Myocyte (in vitro differentiated cells): ENCODE results near the gene RAB10. TPM values are rescaled to one million over a fixed set of nuclear protein-coding genes. Genes with fewer than 3 reads are reported as not detected.

Experiments
- DNase-seq: peaks from one replicate; pipeline ENCODE4 v3.0.0-alpha.2; 2012; ENCODE audit warnings: low read depth
- total RNA-seq: library from RNA; depleted of rRNA; stranded (reverse); fragments of >200 nt; gene quantifications from 2 replicates; pipeline ENCODE4 v1.2.3, GENCODE V29; 2014

Gene RAB10
- total RNA-seq, 1 donor from 2014 or later, result 157 TPM

- DNase-seq, result no peak
Measured at GRCh38 chr2:26177122-26177521, 143.2 kb downstream of the RAB10 start.

- DNase-seq, result no peak
Measured at GRCh38 chr2:26178246-26178645, 144.4 kb downstream of the RAB10 start.

- DNase-seq, result peak; percentile 24
Measured at GRCh38 chr2:26178746-26179436, 145.0 kb downstream of the RAB10 start.

- no peak for DNase-seq
Measured at GRCh38 chr2:26179446-26179913, 145.6 kb downstream of the RAB10 start.

- no peak for DNase-seq
Measured at GRCh38 chr2:26182441-26182840, 148.6 kb downstream of the RAB10 start.

- DNase-seq, result no peak
Measured at GRCh38 chr2:26182887-26183630, 149.2 kb downstream of the RAB10 start.

- DNase-seq, result no peak
Measured at GRCh38 chr2:26184121-26184520, 150.2 kb downstream of the RAB10 start.

GRCh38 chr2:26184555-26185303 lies 150.8 kb downstream of the RAB10 start:
- peak; percentile 75 for DNase-seq

- no peak for DNase-seq
Measured at GRCh38 chr2:26185304-26185928, 151.5 kb downstream of the RAB10 start.

GRCh38 chr2:26185954-26186770 lies 152.3 kb downstream of the RAB10 start:
- DNase-seq, result no peak

Other genes starting within 250 kb of the RAB10 start
- 14.0 and 15.4 TPM in 2 replicates for gene ASXL2, start 155.6 kb upstream of the RAB10 start, total RNA-seq
- gene KIF3C, start 51.6 kb upstream of the RAB10 start, total RNA-seq, result 5.4 and 8.6 TPM in 2 replicates
- 0.86 and 1.2 TPM in 2 replicates for gene GAREM2, start 139.0 kb downstream of the RAB10 start, total RNA-seq
- 137 and 140 TPM in 2 replicates for gene HADHA, start 210.5 kb downstream of the RAB10 start, total RNA-seq
- 137 and 148 TPM in 2 replicates for gene HADHB, start 210.9 kb downstream of the RAB10 start, total RNA-seq